ENCODE measurements around the gene LRP1.
A peak's percentile ranks its signal among the peaks of the same experiment; 100 is the strongest.

The LRP1 gene

DNA sequence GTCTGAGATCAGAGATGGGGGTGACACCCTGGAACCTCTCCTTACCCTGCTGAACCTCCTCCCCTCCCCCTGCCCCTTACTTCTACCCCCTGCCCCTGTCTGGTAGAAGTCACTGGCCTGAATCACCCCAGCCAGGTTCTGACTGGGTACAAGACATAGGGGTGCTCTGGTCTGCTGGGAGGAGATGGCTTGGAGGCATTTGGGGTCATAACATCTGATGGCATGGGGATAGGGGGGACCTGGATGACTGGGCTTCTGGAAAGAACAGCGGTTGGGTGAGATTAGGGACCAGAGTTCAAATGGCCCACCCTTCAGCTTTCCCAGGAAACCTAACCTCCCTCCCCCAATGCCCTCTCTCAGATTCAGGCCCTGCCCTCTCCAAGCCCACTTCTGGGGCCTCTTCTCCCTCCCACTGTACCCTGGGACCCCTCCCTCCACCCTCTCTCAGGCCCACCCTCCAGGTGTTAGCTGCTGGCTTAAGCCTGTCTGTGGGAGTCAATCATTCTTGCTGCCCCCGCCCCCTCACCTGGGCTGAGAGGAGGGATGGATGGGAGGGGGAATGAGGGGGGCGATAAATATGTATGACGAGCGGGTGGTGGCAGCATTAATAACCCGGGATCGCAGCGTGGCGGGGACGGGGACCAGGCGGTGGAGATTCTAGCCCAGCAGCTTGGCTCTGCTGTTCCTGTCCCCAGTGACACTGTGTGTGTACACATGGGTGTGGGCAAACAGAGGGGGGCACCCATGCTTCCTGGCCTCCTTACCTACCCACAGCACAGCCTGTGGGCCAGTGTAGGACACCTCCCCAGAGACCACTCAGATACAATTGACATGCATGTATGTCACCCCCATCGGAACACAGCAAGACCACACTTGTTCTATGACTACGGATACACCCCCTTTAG, 94.3 kb downstream of the LRP1 start:
- no peak for DNase-seq (ENCODE audit: low read depth, low spot score)

DNA sequence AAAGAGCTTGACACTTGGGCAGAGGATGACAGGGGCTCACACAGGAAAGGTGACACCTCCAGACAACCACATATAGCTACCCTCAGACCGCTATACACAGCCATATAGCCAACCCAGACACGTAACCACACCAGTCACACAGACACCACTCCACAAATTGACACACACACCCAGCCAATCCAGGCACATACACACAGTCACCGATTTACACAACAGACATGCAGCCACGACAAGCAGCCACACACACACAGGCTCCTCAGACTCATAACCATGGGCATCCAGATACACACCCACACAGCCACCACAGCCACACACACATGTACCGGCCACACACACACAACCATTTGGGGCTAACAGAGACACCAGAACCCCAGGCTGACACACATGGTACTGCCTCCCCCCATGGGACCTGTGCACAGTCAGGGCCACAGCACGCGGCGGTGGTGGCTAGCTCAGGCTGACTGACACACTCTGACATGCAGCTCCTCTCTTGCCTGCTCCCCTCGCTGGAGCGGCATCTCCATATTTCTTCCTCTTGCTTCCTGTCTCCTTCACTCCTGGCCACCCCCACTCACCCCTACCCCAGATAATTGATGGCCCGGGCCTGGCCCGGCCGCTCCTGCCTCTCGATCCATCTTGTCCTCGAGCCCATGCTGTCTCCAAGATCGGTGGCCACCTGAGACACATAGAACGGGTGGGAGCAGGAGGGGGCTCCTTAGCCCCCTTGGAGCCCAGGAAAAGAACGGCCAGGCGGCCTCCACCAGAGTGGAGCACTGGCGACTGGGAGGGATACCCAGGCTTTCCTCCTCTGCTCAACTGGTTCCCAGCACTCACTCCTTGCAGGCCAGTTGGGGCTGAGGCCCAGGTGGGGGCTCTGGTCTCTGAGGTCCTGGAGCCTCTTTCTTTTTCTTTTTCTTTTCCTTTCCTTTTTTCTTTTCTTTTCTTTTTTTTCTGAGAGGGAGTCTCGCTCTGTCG, 95.2 kb downstream of the LRP1 start:
- DNase-seq (ENCODE audit: low read depth, low spot score): no peak

DNA sequence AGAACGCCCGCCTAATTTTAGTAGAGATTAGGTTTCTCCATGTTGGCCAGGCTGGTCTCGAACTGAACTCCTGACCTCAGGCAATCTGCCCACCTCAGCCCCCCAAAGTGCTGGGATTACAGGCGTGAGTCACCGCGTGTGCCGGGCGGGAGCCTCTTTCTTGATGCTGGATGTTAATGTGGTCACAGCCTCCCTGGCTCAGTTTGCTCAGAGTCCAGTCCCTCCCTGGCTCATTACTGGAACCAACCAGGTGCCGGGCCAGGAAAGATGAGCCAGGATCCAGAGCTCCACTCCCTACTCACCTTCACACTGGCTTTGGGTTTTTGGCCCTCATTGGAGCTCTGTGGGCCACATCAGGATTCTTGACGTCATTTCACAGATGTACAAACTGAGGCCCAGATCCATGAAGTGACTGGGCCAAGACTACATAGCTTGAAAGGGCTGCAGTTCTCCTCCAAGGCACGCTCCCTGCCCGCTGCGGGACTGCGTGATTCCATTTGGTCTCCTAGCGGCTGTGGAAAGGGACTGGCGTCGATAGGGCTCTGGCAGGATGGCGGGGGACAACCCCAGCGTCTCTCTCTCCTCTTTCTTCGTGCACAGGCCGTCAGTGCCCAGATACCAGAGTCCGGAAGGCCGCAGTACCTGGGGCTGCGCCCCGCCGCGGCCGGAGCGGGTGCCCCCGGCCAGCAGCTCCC, 96.1 kb downstream of the LRP1 start:
- no peak for DNase-seq (ENCODE audit: low read depth, low spot score)

DNA sequence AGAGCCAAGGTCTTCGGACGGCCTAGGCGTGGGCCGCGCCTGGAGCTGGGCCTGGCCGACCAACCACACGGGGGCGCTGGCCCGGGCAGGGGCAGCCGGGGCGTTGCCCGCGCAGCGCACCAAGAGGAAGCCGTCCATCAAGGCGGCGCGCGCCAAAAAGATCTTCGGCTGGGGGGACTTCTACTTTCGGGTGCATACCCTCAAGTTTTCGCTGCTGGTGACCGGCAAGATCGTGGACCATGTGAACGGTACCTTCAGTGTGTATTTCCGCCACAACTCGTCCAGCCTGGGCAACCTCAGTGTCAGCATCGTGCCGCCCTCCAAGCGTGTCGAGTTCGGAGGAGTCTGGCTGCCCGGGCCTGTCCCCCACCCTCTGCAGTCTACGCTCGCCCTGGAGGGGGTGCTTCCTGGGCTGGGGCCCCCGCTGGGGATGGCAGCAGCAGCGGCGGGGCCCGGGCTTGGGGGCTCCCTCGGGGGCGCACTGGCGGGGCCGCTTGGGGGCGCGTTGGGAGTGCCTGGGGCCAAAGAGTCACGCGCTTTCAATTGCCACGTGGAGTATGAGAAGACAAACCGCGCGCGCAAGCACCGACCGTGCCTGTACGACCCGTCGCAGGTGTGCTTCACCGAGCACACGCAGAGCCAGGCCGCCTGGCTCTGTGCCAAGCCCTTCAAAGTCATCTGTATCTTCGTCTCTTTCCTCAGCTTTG, 96.8 kb downstream of the LRP1 start:
- no peak for DNase-seq (ENCODE audit: low read depth, low spot score)

DNA sequence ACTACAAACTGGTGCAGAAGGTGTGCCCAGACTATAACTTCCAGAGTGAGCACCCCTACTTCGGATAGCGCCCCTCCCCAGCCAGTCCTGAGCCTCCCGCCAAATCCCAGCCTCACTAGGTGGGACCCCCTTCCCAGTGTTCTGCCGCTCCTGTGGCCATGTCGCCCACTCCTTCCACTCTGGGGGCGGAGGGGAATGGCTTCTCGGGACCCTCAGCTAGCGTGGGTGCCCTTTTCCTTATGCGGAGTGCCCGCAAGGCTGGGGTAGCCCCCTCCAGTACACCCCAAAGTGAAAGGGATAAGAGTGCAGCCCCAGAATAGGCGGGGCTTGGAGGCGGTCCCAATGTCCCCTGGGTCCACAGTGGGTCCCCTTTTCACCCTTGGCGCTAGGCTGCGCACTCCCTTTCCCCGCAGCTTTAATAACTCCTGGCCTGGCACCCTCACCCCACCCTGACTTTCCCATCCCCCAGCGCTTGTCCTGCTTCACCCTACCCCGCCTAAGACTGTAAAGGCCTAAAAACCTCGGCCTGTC, 97.5 kb downstream of the LRP1 start:
- no peak for DNase-seq (ENCODE audit: low read depth, low spot score)

DNA sequence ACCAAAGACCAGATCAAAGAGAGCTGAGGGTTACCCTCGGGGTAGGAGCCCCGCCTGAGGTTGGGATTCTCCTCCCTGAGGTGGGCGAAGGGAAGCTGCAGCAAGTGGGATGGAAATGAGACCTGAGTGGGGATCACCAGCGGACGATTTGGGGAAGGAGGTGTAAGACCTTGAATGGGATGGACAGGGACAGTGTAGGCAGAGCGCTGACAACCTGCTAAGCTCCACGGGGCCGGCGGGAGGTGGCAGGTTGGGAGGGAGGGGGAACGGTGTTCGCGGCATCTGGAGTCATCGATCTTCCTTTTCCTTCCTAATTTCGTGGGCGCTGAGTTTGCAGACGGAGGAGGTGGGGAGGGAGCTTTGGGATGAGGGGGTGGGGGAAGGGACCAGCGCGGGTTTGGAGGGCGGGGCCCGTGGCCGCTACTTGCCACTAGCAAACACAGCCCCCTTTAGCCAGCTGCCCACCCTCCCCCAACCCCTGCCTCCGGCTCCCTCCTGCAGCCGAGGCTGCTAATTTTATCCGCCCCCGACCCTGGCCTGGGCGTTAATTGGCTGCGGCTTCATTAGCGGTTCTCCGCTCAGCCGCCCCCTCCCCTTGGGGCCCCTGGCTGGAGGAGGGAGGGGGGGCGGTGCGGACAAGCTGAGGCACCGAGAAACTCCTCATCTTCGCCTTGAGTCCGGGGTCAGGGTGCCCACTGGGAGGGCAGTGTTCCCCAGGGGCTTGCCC, 98.5 kb downstream of the LRP1 start:
- DNase-seq (ENCODE audit: low read depth, low spot score): no peak

DNA sequence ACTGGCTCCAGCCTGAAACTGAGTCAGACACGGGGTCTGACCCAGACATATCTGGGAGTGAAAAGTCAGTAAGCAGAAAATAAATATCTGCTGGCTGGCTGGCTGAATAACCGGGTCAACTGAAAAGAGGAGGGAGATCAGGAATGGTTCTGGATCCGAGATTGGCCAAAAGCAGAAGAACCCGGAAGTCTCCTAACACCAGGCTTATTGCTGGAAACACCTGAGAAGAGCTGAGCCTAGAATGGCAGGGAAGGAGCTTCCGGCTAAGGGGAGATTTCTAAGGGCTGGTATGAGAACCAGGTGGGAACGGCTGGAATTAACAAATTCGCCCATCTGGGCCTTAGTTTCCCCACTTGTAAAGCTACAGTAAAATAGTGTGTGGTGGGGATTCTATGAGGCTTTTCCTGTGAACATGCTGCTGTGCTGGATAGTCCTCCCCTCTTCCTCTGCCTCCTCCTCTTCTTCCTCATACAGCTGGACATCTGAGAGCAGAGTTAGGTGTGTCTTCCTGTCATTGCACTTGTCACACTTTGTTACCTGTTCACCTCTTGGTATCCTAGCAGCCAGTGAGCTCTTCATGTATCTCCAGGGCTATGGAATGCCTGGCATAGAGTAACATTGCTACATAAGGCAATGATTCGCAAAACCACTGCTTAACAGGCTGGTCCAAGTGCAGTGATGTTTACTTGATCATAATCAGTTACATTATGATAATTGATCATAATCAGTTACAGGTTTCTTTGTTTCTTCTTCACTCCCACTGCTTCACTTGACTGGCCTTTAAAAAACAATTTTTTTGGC, 99.2 kb downstream of the LRP1 start:
- no peak for DNase-seq (ENCODE audit: low read depth, low spot score)

DNA sequence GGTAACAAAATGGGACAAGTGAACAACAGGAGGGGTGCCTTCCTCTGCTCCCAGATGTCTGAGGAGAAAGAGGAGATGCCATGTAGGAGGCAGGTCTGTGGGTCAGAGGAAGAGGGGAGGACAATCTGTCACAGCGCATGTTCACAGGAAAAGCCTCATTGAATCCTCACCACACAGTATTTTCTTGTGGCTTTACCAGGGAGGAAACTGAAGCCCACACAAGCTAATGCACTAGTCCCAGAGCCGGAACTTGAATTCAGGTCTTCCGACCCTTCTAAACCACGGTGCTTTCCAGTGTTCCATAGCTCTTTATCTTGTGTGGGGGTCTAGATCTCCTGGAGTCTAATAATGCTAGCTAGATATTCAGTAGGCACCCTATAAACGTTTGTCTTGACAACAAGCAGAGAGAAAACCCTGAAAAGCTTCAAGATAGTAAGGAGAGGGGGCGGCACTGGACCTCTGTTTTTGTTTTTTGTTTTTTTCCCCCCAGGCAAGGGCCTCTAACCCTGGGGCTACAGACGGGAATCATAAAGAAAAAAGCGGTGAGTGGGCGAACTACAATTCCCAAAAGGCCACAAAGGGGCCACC, 100.9 kb downstream of the LRP1 start:
- no peak for DNase-seq (ENCODE audit: low read depth, low spot score)

DNA sequence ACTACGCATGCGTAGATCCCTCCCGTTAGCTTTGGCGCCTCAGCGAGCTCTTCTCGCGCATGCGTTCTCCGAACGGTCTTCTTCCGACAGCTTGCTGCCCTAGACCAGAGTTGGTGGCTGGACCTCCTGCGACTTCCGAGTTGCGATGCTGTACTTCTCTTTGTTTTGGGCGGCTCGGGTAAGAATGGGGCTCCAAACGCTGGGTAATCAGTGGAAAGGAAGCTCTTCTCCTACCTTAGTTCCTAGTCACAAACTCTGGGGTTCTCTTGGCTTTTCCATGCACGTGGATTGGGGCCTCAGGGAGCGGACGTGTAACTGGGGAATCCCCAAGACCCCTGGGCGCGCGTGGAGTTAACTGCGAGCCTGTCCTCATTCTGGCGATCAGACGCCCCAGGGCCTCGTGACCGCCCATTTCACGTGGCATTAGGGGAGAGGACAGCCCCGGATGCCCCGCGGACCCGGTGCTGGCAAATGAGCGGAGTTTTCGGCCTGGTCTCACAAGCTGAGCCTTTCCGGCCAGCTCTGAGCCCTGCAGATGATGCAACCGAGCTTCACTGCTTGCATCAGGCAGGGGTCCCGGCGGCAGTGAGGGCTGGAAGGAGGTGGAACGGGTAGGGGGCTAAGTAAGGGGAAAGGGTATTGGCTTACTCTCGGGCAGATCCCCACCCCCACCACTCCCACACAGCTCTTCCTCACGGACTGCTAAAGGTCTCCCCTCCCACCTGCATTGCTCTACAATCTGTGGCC, 101.5 kb downstream of the LRP1 start, which contains the start of gene SHMT2:
TSS of gene SHMT2 (plus strand) at position 78 of the 747 bp plus-strand sequence. CDS start at position 146, 68 bp downstream.
- DNase-seq (ENCODE audit: low read depth, low spot score): peak; percentile 89

DNA sequence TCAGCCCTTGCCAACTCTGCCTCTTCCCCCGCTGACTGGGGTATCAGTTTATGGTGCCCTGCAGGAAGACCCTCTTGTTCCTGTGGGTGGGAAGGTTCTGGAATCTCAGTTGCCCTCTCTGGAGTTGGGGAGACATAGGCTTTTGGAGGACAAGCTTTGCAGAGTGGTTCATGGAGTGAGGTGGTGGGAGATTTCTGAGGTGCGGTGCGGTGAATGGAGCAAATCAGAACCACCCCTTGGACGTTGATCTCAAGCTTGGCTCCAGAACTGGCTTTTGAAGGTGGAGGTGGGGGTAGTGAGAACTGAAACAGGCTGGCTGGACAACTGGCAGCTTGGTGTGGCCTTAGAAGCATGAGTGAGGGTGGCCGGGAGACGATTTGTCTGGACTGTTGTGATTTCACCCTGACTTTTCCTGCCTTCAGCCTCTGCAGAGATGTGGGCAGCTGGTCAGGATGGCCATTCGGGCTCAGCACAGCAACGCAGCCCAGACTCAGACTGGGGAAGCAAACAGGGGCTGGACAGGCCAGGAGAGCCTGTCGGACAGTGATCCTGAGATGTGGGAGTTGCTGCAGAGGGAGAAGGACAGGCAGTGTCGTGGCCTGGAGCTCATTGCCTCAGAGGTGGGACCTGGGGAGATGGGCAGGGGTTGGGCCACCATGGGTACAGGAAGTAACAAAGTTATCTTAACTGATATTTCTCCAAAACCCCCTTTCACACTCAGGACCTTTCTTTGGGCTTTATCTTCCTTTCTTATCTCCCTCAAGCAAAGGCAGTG, 102.3 kb downstream of the LRP1 start:
- DNase-seq (ENCODE audit: low read depth, low spot score): no peak

DNA sequence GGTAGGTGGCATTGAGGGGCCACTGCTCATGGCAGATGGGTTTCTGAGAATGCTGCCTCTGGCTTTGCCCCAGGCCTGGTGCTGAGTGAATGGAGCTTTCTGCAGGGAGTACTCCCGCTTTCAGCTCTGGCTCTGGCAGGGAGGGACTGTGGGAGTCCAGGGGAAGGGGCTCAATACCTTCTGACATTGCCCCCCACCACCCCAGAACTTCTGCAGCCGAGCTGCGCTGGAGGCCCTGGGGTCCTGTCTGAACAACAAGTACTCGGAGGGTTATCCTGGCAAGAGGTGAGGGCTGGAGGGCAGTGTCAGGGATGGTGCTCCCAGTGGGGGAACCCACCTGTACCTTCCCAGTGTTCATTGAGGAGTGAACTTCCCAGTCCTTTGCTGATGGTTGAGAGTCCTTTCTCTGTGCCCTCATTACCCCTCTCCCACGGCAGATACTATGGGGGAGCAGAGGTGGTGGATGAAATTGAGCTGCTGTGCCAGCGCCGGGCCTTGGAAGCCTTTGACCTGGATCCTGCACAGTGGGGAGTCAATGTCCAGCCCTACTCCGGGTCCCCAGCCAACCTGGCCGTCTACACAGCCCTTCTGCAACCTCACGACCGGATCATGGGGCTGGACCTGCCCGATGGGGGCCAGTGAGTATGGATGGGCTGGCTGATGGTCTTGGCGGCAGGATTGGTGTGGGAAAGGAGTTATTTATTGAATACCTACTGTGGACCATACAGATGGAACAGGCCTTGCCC, 103.2 kb downstream of the LRP1 start:
- DNase-seq (ENCODE audit: low read depth, low spot score): no peak

DNA sequence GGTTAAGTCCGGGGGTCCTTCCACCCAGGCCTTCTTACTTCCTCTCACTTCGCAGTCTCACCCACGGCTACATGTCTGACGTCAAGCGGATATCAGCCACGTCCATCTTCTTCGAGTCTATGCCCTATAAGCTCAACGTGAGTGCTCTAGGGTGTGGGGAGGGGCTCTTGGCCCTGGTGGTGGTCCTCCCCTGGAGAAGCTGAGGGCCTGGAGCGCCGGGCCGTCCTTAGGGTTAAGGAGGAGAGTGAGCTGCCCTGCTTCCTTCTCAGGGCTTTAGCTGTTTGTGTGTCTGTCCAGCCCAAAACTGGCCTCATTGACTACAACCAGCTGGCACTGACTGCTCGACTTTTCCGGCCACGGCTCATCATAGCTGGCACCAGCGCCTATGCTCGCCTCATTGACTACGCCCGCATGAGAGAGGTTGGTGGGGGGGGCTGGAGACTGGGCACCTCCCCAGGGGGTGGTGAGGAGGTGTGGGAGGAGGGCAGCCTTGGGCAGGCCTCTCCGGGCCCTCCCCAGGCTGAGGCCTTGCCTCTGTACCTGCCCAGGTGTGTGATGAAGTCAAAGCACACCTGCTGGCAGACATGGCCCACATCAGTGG, 104.0 kb downstream of the LRP1 start:
- DNase-seq (ENCODE audit: low read depth, low spot score): no peak

DNA sequence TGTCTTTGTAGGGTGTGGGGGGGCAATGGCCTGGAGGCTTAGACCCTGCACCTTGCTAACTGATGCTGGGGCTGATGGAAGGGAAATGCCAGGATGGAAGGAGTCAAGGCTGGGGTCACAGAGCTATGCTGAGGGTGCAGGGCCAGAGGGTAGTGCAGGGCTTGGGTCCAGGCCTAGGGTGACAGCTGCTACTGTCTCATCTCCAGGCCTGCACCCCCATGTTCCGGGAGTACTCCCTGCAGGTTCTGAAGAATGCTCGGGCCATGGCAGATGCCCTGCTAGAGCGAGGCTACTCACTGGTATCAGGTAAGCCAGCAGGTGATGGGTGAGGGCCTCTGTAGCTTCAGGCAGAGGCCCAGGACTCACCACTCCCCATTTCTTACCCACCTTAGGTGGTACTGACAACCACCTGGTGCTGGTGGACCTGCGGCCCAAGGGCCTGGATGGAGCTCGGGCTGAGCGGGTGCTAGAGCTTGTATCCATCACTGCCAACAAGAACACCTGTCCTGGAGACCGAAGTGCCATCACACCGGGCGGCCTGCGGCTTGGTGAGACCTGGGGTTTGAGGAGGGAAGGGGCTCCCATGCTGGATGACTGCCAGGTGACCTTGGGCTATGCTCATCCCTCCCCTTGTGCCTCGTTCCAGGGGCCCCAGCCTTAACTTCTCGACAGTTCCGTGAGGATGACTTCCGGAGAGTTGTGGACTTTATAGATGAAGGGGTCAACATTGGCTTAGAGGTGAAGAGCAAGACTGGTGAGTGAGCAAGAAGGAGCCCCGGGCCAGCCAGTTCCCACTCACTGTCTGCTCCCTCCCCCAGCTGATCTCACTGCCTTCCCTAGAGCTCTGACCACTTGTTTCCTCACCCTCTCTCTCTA, 105.3 kb downstream of the LRP1 start:
- no peak for DNase-seq (ENCODE audit: low read depth, low spot score)

DNA sequence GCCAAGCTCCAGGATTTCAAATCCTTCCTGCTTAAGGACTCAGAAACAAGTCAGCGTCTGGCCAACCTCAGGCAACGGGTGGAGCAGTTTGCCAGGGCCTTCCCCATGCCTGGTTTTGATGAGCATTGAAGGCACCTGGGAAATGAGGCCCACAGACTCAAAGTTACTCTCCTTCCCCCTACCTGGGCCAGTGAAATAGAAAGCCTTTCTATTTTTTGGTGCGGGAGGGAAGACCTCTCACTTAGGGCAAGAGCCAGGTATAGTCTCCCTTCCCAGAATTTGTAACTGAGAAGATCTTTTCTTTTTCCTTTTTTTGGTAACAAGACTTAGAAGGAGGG, 105.9 kb downstream of the LRP1 start:
- DNase-seq (ENCODE audit: low read depth, low spot score): no peak

DNA sequence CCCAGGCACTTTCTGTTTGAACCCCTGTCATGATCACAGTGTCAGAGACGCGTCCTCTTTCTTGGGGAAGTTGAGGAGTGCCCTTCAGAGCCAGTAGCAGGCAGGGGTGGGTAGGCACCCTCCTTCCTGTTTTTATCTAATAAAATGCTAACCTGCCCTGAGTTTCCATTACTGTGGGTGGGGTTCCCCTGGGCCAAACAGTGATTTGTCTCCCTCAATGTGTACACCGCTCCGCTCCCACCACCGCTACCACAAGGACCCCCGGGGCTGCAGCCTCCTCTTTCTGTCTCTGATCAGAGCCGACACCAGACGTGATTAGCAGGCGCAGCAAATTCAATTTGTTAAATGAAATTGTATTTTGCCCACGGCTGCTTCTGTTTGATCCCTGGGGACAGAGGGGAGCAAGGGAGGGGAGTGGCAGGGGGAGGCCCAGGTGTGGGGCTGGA, 106.3 kb downstream of the LRP1 start:
- DNase-seq (ENCODE audit: low read depth, low spot score): no peak
